ENCODE measurements around the gene TTC27. TPM values are rescaled to one million over a fixed set of nuclear protein-coding genes. Genes with fewer than 3 reads are reported as not detected.

Gene TTC27
- total RNA-seq, 4 donors from 2014 or later, result 12.6 to 25.4 (median 16.9) TPM

DNA sequence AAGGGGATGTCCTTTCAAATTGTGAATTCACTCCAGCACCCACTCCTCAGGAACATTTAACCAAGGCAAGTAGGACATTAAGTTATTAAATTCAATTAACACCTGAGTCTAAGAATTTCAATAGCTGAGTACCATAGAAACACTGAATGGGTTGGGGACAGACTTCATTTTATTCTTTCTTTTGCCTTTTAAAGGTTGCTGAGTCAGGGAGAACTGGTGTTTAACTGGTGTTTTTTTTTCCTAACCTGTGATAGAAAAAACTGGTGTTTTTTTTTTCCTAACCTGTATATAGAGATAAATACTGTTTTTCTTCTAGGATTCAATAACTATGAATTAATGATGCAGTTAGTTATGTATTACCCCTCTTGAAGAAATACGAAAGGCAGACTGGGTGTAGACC lies 38.9 kb downstream of the TTC27 start:
- TF ChIP-seq, protein P1, sequence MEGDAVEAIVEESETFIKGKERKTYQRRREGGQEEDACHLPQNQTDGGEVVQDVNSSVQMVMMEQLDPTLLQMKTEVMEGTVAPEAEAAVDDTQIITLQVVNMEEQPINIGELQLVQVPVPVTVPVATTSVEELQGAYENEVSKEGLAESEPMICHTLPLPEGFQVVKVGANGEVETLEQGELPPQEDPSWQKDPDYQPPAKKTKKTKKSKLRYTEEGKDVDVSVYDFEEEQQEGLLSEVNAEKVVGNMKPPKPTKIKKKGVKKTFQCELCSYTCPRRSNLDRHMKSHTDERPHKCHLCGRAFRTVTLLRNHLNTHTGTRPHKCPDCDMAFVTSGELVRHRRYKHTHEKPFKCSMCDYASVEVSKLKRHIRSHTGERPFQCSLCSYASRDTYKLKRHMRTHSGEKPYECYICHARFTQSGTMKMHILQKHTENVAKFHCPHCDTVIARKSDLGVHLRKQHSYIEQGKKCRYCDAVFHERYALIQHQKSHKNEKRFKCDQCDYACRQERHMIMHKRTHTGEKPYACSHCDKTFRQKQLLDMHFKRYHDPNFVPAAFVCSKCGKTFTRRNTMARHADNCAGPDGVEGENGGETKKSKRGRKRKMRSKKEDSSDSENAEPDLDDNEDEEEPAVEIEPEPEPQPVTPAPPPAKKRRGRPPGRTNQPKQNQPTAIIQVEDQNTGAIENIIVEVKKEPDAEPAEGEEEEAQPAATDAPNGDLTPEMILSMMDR (IDR thresholded peaks at IDR 0.05), result no peak
- no peak for TF ChIP-seq POLR2A (IDR thresholded peaks at IDR 0.05)
- H3K27ac ChIP-seq, result no peak overlapping the region
- no peak overlapping the region for H3K4me3 ChIP-seq (replicated peaks in 1 of 3)
- no peaks in the 10 kb centered on the region for H3K27me3 ChIP-seq
- intact Hi-C loops (cut with DNase I), result no loop called here
- DNase-seq, result no peak
- no peaks in the 10 kb centered on the region for H3K4me1 ChIP-seq
- WGBS, 2 donors, result 98 to 100% methylated on average over 1 of the region's 1 CpG
- H3K36me3 ChIP-seq, result no peaks in the 10 kb centered on the region
- no peaks in the 10 kb centered on the region for H3K9me3 ChIP-seq

DNA sequence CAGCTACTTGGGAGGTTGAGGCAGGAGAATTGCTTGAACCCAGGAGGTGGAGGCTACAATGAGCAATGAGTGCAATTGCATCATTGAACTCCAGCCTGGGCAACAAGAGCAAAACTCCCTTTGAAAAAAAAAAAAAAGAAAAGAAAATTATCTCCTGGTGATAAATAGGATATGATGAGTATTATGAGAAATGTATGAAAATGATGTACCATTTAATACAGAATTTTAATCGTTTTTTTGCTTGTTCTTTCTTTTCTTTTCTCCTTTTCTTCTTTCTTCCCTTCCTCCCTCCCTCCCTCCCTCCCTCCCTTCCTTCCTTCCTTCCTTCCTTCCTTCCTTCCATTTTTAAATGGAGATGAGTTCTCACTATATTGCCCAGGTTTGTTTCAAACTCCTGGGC lies 40.4 kb downstream of the TTC27 start:
- TF ChIP-seq, protein P1 (IDR thresholded peaks at IDR 0.05), result no peak
- TF ChIP-seq POLR2A (IDR thresholded peaks at IDR 0.05), result no peak
- Histone ChIP-seq H3K36me3 (no peaks in the 10 kb centered on the region), H3K9me3 (no peaks in the 10 kb centered on the region), H3K4me3 (replicated peaks in 1 of 3) (no peak overlapping the region), H3K4me1 (no peaks in the 10 kb centered on the region), H3K27ac (no peak overlapping the region), H3K27me3 (no peaks in the 10 kb centered on the region)
- intact Hi-C loops (cut with DNase I), result no loop called here
- DNase-seq, result no peak
- 85 to 95% methylated on average over 1 of the region's 1 CpG for WGBS, 2 donors

DNA sequence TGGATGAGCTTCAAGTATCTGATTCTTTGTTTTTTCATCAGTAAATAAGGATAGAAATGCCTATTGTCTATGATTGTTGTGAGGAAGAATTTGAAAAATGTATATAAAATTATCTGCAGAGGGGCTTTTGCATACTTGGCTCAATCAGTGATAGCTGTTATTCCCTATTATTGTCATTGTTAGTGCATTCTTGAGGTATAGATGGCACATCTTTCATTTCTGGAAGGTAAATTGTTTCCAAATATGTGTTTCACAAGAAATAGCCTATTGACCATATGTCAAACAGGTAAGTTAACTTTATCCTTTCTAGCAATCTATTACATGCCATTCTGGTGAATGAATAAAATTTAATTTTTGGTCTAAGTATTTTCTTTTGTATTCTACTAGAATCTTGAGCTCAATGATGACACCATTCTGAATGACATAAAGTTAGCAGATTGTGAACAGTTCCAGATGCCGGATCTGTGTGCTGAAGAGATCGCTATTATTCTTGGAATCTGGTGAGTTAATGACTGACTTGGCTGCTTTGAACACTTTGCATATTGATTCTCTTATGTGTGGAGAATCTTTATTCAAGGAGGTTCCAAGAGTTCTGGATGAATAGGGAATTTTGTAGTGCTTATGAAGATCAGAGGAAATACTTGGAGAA lies 44.2 kb downstream of the TTC27 start:
- intact Hi-C loops (cut with DNase I), result no loop called here
- 91 to 94% methylated on average over 2 of the region's 2 CpGs for WGBS, 2 donors
- TF ChIP-seq, protein P1 (IDR thresholded peaks at IDR 0.05), result no peak
- no peak for TF ChIP-seq POLR2A (IDR thresholded peaks at IDR 0.05)

DNA sequence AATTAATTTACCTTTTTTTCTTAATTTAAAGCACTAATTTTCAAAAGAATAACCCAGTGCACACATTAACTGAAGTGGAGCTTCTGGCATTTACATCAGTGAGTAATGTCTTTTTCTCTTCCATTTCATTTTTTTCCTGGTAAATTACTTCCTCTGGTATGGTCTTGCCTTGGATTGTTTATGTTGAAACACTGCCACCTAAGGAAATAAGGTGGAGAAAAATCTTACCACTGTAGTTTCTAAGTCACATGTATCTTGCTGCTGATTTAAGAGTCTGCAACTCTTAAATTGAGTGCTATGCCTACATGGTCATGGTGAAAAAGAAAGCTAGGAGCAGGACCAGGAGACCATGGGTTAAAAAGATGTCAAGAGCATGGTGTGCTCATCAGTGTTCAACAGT lies 51.0 kb downstream of the TTC27 start:
- Histone ChIP-seq H3K4me3 (replicated peaks in 1 of 3) (no peak overlapping the region), H3K9me3 (no peaks in the 10 kb centered on the region), H3K36me3 (no peaks in the 10 kb centered on the region), H3K27me3 (no peaks in the 10 kb centered on the region), H3K27ac (no peak overlapping the region), H3K4me1 (no peaks in the 10 kb centered on the region)
- TF ChIP-seq, protein P1 (IDR thresholded peaks at IDR 0.05), result no peak
- no peak for TF ChIP-seq POLR2A (IDR thresholded peaks at IDR 0.05)
- no peak for DNase-seq
- intact Hi-C loops (cut with DNase I), result no loop called here

More for the DNA sequence above, 44.2 kb downstream of the TTC27 start:
- no peak overlapping the region for H3K27ac ChIP-seq
- no peaks in the 10 kb centered on the region for H3K9me3 ChIP-seq
- no peaks in the 10 kb centered on the region for H3K27me3 ChIP-seq
- no peaks in the 10 kb centered on the region for H3K36me3 ChIP-seq
- no peak for DNase-seq
- H3K4me1 ChIP-seq, result no peaks in the 10 kb centered on the region
- H3K4me3 ChIP-seq (replicated peaks in 1 of 3), result no peak overlapping the region

DNA sequence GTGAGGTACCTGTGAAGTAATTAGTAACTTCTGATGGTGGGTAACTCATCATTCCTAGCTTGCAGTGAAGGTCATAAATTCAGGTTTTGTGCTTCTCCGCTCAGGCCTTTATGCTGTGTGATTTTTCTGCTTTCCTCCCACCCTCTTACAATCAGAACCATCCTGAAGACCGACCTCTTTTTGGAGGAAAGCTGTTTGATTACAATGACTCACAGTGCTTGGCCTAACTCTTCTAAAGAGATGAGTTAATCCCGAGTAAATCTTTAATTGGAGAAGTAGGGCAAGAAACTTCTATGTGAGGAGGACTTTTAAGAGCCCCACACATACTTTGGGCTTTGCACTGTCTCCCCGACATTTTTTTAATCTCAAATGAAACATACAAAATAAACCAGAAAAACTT lies 53.1 kb downstream of the TTC27 start:
- intact Hi-C loops (cut with DNase I), result no loop called here
- no peak overlapping the region for H3K4me3 ChIP-seq (replicated peaks in 1 of 3)
- WGBS, 2 donors, result 88% methylated on average over 4 of the region's 4 CpGs
- H3K4me1 ChIP-seq, result no peaks in the 10 kb centered on the region
- no peaks in the 10 kb centered on the region for H3K9me3 ChIP-seq
- TF ChIP-seq POLR2A (IDR thresholded peaks at IDR 0.05), result no peak
- TF ChIP-seq, protein P1 (IDR thresholded peaks at IDR 0.05), result no peak
- no peak overlapping the region for H3K27ac ChIP-seq
- DNase-seq, result no peak
- H3K36me3 ChIP-seq, result no peaks in the 10 kb centered on the region
- H3K27me3 ChIP-seq, result no peaks in the 10 kb centered on the region
